Activated T-cell treated with anti-CD3 and anti-CD28 coated beads, Interleukin-2, amount 50 U/mL, for 72 hours (primary cell): ENCODE results near the gene CCDC188. TPM values are rescaled to one million over a fixed set of nuclear protein-coding genes. Genes with fewer than 3 reads are reported as not detected.

Experiments
- ATAC-seq, 2 donors: fragments of 150-1000 bp; cut with Tn5 transposase; replicated peaks in 1 of 2; 2 replicates each; pipeline ENCODE4 v1.10.0; 2021; ENCODE audit warnings: moderate library complexity in 2 of 2, mild to moderate bottlenecking in 1 of 2
- DNase-seq, 2 donors: peaks; one replicate each; pipeline ENCODE4 v3.0.0; 2021 to 2022; ENCODE audit warnings: mixed read lengths in 1 of 2
- H3K27ac Mint-ChIP-seq: one replicate; pipeline ENCODE4 v1.8.0; 2022; ENCODE audit warnings: mild to moderate bottlenecking, moderate library complexity, mixed read lengths
- H3K27me3 Mint-ChIP-seq: one replicate; pipeline ENCODE4 v1.8.0; 2022; ENCODE audit warnings: low read depth, mixed read lengths
- H3K36me3 Mint-ChIP-seq, 2 donors: one replicate each; pipeline ENCODE4 v1.8.0; 2022; ENCODE audit warnings: mixed read lengths in 2 of 2, mild to moderate bottlenecking in 1 of 2; ENCODE audit not compliant: insufficient read depth in 2 of 2
- H3K4me1 Mint-ChIP-seq: one replicate; pipeline ENCODE4 v1.8.0; 2022; ENCODE audit warnings: low read depth, mixed read lengths
- H3K4me3 Mint-ChIP-seq, 2 donors: one replicate each; pipeline ENCODE4 v1.8.0; 2022; ENCODE audit warnings: mild to moderate bottlenecking in 2 of 2, mixed read lengths in 2 of 2, moderate library complexity in 2 of 2
- H3K9me3 Mint-ChIP-seq, 2 donors: one replicate each; pipeline ENCODE4 v1.8.0; 2022; ENCODE audit warnings: mixed read lengths in 2 of 2
- total RNA-seq, 2 donors: library from RNA; stranded (reverse); gene quantifications; one replicate each; pipeline ENCODE4 v1.2.3, GENCODE V29; 2022

Gene CCDC188
- total RNA-seq, 2 donors from 2014 or later = not detected

DNA sequence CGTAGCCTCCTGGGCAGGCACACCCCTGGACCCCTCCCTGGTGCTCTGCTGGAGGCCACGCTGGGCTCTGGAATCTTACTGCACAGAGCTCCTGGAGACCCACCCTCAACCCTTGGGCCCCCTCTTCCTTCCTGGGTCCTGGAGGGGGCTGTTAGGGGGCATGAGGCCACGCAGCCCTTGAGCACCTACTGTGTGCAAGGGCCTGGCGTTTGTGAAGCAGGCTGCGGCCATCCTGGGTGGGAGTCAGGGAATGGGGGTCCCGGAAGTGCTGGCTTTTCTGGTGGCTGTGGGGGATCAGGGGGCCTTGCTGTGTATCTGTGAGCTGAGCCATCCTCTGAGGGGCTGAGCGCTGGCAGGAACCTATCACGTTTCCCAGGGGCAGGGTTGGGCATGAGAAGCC is 40.9 kb upstream of the CCDC188 start:
- no peaks in the 10 kb centered on the region for H3K4me1 Mint-ChIP-seq
- no peak overlapping the region for H3K27ac Mint-ChIP-seq
- DNase-seq = no peak
- H3K27me3 Mint-ChIP-seq = no peaks in the 10 kb centered on the region
- H3K36me3 Mint-ChIP-seq = no peaks in the 10 kb centered on the region
- H3K9me3 Mint-ChIP-seq = no peaks in the 10 kb centered on the region
- ATAC-seq = no peak
- no peak overlapping the region for H3K4me3 Mint-ChIP-seq

DNA sequence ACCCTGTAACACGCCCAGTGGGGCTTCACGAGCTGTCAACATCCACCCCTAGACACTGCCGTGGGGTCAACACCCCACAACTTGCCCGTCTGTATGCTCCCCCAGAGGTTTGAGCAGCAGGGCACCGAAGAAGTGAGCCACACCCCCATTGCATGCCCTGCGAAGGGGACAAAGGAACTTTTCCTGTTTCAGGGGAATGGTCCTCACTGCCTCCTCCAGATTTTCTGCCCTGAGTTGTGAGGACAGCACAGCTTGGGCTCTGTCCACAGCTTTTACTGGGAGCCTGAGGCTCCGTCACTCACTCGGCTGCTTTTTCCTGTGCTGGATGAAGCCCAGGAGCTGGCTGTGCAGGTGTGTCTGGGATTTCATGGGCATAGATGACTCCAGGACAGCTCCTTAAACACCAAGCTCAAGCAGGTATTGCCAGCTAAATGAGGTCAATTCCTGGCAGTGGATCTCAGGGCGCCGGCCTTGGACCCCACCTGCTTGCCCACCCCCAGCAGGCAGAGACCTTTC is 40.2 kb upstream of the CCDC188 start:
- DNase-seq (no peak), ATAC-seq (no peak)
- no peaks in the 10 kb centered on the region for H3K9me3 Mint-ChIP-seq
- H3K4me1 Mint-ChIP-seq = no peaks in the 10 kb centered on the region
- no peak overlapping the region for H3K27ac Mint-ChIP-seq
- no peaks in the 10 kb centered on the region for H3K27me3 Mint-ChIP-seq
- H3K36me3 Mint-ChIP-seq = no peaks in the 10 kb centered on the region
- no peak overlapping the region for H3K4me3 Mint-ChIP-seq

DNA sequence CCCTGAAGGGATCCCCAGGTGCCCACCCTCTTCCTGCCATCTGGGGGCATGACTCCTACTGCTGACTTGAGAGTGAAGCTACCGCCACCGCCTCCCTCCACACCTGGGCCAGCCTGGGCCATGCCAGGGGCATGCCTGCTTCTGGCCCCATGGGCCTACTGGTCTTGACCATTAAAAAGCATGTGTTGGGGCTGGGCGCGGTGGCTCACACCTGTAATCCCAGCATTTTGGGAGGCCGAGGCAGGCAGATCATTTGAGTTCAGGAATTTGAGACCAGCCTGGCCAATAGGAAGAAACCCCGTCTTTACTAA is 37.7 kb upstream of the CCDC188 start:
- Mint-ChIP-seq H3K4me3 (no peak overlapping the region), H3K4me1 (no peaks in the 10 kb centered on the region), H3K27ac (no peak overlapping the region), H3K36me3 (no peaks in the 10 kb centered on the region), H3K27me3 (no peaks in the 10 kb centered on the region), H3K9me3 (no peaks in the 10 kb centered on the region)
- DNase-seq = no peak
- ATAC-seq = no peak

DNA sequence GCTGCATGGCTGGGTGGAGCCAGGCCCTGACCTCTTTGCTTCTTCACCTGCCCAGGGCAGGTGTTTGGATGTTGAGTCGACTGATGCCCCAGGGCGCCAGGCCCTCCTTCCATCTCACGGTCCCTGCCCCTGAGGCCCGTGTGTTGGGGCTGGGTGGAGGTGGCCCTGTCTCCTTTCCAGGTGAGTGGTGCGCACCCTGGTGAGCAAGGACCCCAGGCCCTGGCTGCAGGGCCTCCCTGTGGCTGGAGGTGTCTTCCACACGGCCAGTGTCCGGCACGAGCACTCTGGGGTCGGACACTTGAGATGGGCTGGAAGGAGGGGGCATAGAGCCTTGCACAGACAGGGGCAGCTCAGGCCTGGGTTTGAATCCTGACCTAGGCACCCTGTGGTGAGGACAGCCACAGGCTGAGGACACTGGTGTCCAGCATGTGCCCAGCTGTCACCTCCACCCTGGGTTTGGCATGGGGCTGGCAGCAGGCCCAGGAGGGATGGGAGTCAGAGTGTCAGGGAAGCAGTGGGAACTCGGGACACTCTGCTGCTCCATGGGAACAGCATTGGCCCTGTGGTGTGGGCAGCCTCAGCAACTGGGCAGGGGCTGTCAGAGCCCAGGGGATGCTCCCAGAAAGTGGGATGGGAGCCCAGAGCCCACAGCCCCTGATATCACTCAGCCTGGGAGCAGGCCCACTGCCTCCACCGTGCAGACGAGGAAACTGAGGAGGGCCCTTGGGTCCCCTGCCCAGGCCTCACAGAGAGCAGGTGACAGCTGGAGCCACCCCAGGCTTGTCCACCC is 37.1 kb upstream of the CCDC188 start:
- no peak overlapping the region for H3K4me3 Mint-ChIP-seq
- H3K4me1 Mint-ChIP-seq = no peaks in the 10 kb centered on the region
- H3K36me3 Mint-ChIP-seq = no peaks in the 10 kb centered on the region
- H3K27me3 Mint-ChIP-seq = no peaks in the 10 kb centered on the region
- DNase-seq (no peak), ATAC-seq (no peak)
- H3K9me3 Mint-ChIP-seq = no peaks in the 10 kb centered on the region
- H3K27ac Mint-ChIP-seq = no peak overlapping the region

DNA sequence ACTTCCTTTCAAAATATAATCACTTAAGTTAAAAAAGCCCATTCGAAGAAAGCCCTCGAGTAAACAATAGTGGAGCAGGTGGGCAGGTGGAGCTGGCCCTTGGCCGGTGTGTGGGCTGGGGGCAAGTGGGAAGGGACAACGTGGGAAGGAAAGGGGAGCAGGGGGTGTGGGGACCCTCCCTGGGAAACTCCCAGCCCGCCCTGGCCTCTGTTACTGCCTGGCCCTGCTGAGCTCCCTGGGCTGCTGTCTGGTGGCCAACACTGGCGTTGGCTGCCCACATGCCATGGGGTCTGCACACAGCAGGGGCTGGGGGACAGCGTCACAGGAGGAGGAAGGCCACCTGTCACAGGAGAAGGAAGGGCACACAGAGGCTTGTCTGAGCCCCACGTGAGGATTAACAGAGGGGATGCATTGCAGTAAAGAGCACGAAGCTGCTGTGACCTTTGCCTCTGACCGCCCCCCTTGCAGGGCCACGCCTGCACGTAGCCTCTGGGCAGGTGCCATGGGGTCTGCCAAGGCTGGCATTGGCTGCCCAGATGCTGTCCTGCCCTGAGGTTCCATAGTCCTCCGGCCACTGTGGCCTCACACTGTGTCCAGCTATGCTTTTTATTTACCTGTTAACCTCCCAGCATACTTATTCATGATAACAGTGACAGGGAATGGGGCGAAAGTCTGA is 36.2 kb upstream of the CCDC188 start:
- H3K9me3 Mint-ChIP-seq = no peaks in the 10 kb centered on the region
- no peak overlapping the region for H3K27ac Mint-ChIP-seq
- H3K36me3 Mint-ChIP-seq = no peaks in the 10 kb centered on the region
- ATAC-seq = no peak
- H3K4me1 Mint-ChIP-seq = no peaks in the 10 kb centered on the region
- no peak overlapping the region for H3K4me3 Mint-ChIP-seq
- H3K27me3 Mint-ChIP-seq = no peaks in the 10 kb centered on the region
- DNase-seq = no peak

DNA sequence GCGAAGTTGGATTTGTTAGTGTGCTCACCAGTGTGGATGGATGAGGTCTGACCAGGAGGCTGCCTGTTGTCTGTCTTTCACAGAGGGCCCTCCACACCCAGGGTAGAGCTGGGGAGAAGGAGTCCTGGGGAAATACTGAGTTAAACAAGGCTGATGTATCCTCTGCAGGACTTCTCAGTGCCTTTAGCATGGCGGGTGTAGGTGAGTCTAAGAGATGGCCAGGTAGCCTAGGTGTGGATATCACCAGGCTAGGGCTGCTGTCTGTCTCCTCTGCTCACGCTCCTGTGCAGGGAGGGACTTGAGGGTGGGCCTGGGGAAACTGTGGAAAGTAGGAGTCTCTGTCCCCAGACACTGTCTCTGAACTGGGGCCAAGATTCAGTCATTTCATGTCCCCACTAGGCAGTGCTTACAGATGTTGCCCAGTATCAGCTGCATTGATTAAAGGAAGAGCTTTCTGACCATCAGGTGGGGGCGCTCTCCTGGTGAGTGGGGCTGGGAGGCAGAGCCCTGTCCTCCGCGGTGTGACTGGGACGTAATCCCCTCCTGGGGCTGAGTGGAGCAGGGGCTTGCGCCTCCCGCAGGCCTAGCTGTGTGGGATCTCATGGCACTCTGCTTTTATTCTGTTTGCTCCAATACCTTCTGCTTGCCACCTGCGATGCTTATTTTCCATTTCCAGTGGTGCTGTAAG is 35.5 kb upstream of the CCDC188 start:
- Mint-ChIP-seq H3K27ac (no peak overlapping the region), H3K4me1 (no peaks in the 10 kb centered on the region), H3K9me3 (no peaks in the 10 kb centered on the region), H3K27me3 (no peaks in the 10 kb centered on the region), H3K36me3 (no peaks in the 10 kb centered on the region), H3K4me3 (no peak overlapping the region)
- ATAC-seq (no peak), DNase-seq (no peak)

DNA sequence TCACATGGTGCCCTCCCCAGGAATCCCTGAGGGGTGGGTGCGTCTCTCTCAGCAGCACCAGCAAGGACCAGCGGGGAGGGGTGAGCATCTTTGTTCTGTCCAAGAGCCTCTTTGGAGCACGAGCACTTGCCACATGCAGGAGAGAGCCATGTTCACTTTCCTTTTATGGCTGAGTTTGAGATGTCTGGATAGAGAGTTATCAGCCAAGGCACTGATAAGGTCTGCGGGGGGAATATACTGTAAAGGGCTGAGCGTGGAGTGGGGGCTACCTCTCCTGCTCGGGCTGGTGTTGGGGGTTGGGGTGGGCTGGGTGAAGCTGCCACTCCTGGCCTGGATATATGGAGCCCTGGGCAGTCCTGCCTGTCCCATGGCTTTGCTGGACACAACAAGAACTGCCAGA is 34.9 kb upstream of the CCDC188 start:
- no peak for DNase-seq

DNA sequence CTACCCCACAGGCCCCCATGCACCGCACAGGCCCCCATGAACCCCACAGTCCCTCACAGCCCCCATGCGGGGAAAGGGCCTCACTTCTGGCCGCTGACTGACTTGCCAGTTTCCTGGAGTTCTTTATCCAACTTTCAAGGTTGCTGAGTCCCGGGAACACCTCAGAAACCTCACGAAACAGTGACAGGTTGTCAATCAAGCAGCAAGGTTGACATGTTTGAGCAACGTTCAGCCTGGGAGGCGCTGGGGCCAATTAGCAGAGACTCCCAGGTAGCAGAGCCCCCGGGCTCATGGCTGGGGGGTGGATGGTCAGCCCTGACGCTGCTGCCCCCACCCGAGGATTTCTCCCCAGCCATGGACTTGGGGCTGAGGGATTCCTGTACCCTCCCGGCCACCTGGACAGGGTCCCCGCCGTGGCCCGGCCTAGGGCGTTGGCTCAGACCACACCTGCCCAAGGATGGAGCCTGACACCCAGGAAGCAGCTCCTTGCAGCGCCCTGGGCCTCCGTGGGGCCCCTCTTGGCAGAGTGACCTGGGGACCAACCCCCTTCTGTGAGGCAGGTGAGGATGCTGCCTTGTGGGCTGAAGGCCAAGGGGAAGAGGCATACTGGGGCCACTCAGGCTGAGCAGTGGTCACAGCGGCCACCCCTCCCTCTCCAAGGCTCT is 33.8 kb upstream of the CCDC188 start:
- Mint-ChIP-seq H3K36me3 (no peaks in the 10 kb centered on the region), H3K4me3 (no peak overlapping the region), H3K27ac (no peak overlapping the region), H3K4me1 (no peaks in the 10 kb centered on the region), H3K9me3 (no peaks in the 10 kb centered on the region), H3K27me3 (no peaks in the 10 kb centered on the region)
- DNase-seq (no peak), ATAC-seq (no peak)

More for the DNA sequence above, 34.9 kb upstream of the CCDC188 start:
- Mint-ChIP-seq H3K4me3 (no peak overlapping the region), H3K36me3 (no peaks in the 10 kb centered on the region), H3K27ac (no peak overlapping the region), H3K4me1 (no peaks in the 10 kb centered on the region), H3K9me3 (no peaks in the 10 kb centered on the region), H3K27me3 (no peaks in the 10 kb centered on the region)
- ATAC-seq = no peak

DNA sequence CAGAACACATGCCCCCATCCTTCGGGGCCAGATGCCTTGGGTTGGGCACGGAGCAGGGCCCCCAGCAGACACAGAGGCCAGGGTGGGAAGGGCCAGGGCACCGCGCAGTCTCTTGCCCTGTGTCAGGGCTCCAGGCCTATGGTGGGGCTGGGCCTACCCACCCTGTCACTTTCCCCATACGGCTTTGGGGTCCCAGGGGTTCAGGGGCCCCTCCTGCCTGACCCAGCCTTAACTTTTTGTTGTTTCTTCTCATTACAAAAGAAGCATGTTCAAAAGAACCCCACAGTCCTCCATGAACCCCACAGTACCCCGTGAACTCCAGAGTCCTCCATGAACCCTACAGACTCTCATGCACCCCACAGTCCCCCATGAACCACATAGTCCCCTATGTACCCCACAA is 33.0 kb upstream of the CCDC188 start:
- H3K27ac Mint-ChIP-seq = no peak overlapping the region
- H3K4me1 Mint-ChIP-seq = no peaks in the 10 kb centered on the region
- no peaks in the 10 kb centered on the region for H3K27me3 Mint-ChIP-seq
- no peaks in the 10 kb centered on the region for H3K36me3 Mint-ChIP-seq
- ATAC-seq (no peak), DNase-seq (no peak)
- H3K4me3 Mint-ChIP-seq = no peak overlapping the region
- no peaks in the 10 kb centered on the region for H3K9me3 Mint-ChIP-seq

DNA sequence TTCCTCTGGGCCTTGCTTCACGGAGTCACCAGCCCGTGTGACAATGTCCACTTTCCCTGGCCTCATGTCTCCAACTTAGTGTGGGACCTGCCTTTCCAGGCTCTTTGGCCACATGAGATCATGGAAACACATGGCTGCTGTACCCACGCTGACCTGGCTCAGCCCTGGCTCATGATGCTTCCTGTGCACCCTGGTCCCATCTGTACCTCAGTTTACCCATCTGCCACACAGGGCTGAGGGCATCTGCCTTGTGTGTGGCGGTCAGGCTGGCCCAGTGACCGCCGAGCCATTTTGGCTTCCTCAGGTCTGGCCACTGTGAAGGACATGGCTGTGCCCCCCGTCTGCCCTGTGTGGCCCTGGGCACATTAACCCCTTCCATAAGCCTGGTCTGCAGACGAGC is 32.2 kb upstream of the CCDC188 start:
- no peak for DNase-seq
- H3K4me1 Mint-ChIP-seq = no peaks in the 10 kb centered on the region
- no peaks in the 10 kb centered on the region for H3K9me3 Mint-ChIP-seq
- no peaks in the 10 kb centered on the region for H3K36me3 Mint-ChIP-seq
- H3K4me3 Mint-ChIP-seq = no peak overlapping the region
- no peaks in the 10 kb centered on the region for H3K27me3 Mint-ChIP-seq
- ATAC-seq = no peak
- no peak overlapping the region for H3K27ac Mint-ChIP-seq

DNA sequence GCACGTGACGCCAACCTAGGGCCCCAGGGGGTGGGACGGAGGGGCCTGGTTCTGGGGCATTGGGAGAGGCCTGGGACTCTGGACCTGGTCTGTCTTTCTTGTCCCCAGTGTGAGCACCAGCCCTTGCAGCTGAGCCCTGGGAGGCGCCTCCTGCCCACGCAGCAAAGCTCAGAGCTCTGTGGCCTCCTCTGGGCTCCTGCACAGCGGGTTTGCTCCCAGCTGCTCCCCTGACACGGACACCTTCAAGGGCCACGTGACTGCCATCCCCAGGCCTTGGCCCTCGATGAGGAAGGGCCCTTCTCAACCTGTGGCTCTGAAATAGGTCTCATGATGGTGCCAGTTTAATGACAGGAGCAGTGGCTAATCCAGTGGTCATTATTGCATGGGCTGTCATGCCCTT is 31.5 kb upstream of the CCDC188 start:
- Mint-ChIP-seq H3K9me3 (no peaks in the 10 kb centered on the region), H3K36me3 (no peaks in the 10 kb centered on the region), H3K27me3 (no peaks in the 10 kb centered on the region), H3K4me3 (no peak overlapping the region), H3K4me1 (no peaks in the 10 kb centered on the region), H3K27ac (no peak overlapping the region)
- no peak for DNase-seq
- no peak for ATAC-seq

DNA sequence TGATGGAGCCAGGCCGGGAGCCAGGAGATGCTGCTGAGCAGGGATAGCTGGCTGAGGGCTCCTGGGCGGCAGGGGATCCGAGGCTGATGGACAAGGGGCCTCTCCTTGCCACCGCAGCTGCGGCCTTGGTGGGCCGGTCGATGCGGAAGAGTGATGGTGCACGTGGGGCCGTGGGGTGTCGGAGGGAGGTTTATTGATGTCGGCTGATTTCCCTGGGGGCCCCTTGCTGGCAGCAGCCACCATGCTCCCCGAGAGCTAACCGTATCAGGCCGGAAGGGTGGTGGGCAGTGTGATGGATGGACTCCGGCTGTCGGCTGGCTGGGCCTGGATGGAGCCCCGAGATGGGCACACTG is 31.0 kb upstream of the CCDC188 start:
- Mint-ChIP-seq H3K36me3 (no peaks in the 10 kb centered on the region), H3K27me3 (no peaks in the 10 kb centered on the region), H3K4me3 (no peak overlapping the region), H3K27ac (no peak overlapping the region), H3K4me1 (no peaks in the 10 kb centered on the region), H3K9me3 (no peaks in the 10 kb centered on the region)
- DNase-seq (no peak), ATAC-seq (no peak)

DNA sequence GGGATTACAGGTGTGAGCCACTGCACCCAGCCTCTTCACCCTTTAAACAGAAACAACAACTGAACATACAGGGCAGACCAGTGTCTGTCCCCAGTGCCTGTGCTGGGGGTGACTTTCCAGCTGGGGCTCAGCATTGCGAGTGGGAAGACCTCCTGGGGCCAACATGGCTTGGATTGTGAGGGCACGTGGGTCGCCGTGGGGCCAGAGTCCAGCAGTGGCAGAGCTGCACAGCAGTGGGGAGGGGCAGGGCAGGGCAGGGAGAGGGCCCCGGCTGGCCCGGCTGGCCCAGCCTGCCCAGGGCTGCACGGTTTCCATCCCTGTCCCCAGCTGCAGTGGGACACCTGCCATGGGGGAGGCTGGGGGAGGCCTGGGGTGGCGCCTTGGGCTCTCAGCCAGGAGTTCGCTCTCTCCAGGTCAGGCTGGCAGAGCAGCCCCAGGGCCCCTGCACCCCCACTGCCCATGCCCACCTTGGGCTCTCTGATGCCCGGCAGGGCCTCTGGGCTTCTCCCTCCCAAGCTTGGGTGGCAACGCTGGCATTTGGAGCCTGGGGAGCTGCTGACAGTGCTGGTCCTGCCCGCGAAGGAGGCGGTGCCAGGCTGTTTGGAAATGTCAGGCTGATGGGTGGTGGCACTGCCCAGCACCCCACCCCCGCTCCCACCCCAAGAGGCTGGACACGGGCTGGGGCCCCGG is 30.5 kb upstream of the CCDC188 start:
- Mint-ChIP-seq H3K4me1 (no peaks in the 10 kb centered on the region), H3K9me3 (no peaks in the 10 kb centered on the region), H3K27ac (no peak overlapping the region)

More for the DNA sequence above, 30.5 kb upstream of the CCDC188 start:
- Mint-ChIP-seq H3K4me3 (no peak overlapping the region), H3K36me3 (no peaks in the 10 kb centered on the region), H3K27me3 (no peaks in the 10 kb centered on the region)
- ATAC-seq (no peak), DNase-seq (no peak)
